Measurements from ENCODE around the gene ZBED1.

DNA sequence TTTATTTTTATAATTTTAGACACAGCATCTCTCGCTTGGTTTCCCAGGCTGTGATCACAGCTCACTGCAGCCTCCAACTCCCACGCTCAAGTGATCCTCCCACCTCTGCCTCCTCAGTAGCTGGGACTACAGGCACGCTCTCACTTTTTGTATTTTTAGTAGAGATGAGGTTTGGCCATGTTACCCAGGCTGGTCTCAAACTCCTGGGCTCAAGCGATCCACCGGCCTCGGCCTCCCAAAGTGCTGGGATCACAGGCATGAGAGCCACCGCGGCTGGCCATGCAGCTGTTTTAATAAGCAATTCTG is 39.1 kb downstream of the ZBED1 start:
- no peak for TF ChIP-seq HDGF (IDR thresholded peaks at IDR 0.05; ENCODE audit: borderline replicate concordance)
- TF ChIP-seq LEF1 (IDR thresholded peaks at IDR 0.05; ENCODE audit: borderline replicate concordance): no peak
- TF ChIP-seq SUZ12 (IDR thresholded peaks at IDR 0.05): no peak
- no peak for TF ChIP-seq FOXA1 (IDR thresholded peaks at IDR 0.05)
- no peak for TF ChIP-seq FOXM1 (IDR thresholded peaks at IDR 0.05; ENCODE audit: borderline replicate concordance)
- TF ChIP-seq NFRKB (IDR thresholded peaks at IDR 0.05): no peak
- TF ChIP-seq TARDBP (IDR thresholded peaks at IDR 0.05): no peak
- TF ChIP-seq CTBP1 (IDR thresholded peaks at IDR 0.05; ENCODE audit: borderline replicate concordance): no peak
- TF ChIP-seq ZNF384 (IDR thresholded peaks at IDR 0.05): no peak
- TF ChIP-seq FOXK2 (IDR thresholded peaks at IDR 0.05): no peak
- no peak for TF ChIP-seq BHLHE40 (IDR thresholded peaks at IDR 0.05; ENCODE audit: borderline replicate concordance)
- TF ChIP-seq SP1 (IDR thresholded peaks at IDR 0.05): no peak
- TF ChIP-seq ELF4 (IDR thresholded peaks at IDR 0.05): no peak
